Stimulated activated CD4-positive, alpha-beta T cell treated with anti-CD3 and anti-CD28 coated beads, Interleukin-2, amount 100 ng/mL, for 48 hours (primary cell): Measurements from ENCODE around the gene OR8G1.
"Not testable (repeated sequence)": the region's sequence is repeated elsewhere in the genome, so short reads cannot be mapped to it uniquely, and the experiment has no call there.

ENCODE experiments used
- DNase-seq, 2 donors: peaks; one replicate each; pipeline ENCODE4 v3.0.0-alpha.2; 2020

OR8G1 gene, protein sequence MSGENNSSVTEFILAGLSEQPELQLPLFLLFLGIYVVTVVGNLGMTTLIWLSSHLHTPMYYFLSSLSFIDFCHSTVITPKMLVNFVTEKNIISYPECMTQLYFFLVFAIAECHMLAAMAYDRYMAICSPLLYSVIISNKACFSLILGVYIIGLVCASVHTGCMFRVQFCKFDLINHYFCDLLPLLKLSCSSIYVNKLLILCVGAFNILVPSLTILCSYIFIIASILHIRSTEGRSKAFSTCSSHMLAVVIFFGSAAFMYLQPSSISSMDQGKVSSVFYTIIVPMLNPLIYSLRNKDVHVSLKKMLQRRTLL

DNA sequence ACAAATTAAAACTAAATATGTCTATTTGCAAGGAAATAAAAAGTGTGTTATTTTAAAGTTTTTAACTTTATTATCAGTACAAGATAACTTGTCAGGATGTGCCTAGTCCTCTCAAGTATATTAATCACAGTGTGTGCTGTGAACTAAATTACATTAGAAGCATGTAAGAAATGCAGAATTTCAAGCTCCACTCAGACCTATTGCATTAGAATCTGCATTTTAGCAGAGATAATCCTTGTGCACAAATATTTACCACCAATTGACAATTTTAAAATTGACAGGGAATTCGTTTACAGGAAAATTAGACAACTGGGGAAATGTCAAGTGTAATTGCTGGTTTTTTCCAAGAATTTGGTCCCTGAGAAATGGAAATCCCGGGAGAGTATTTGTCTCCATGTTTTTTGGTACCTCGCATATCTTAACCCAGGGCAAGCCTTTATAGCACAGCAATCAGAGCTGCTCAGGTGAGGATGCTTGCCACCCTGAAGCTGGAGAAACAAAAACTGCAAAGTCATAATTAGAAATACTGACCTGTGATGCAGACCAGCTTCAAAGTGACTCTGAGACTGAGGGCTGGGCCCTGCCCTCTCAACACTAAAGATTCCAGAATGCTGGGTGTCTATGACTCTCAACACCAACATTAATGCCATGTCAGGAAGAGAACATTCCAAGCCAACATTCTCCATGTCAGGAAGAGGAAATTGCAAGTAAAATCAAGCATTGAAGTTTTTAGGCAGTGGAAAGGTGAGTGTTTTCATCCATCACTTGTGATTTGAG lies at the start of gene OR8G1:
OR8G1 (plus strand) TSS at position 475 of the 777 bp plus-strand sequence. CDS start 8,581 bp downstream, outside the sequence.
- DNase-seq: no peak

GRCh38 chr11:124193221-124194010 lies 47.5 kb upstream of the OR8G1 start:
- DNase-seq: no peak

- no peak for DNase-seq
These were observed 46.4 kb upstream of the OR8G1 start for GRCh38 chr11:124194293-124195188.

- peak; percentile 42 to 43 for DNase-seq
These were observed 45.6 kb upstream of the OR8G1 start for GRCh38 chr11:124195189-124195734.

- DNase-seq: no peak
These were observed 42.9 kb upstream of the OR8G1 start for GRCh38 chr11:124197999-124198398.

- DNase-seq: no peak
These were observed 42.0 kb upstream of the OR8G1 start for GRCh38 chr11:124198897-124199296.

DNA sequence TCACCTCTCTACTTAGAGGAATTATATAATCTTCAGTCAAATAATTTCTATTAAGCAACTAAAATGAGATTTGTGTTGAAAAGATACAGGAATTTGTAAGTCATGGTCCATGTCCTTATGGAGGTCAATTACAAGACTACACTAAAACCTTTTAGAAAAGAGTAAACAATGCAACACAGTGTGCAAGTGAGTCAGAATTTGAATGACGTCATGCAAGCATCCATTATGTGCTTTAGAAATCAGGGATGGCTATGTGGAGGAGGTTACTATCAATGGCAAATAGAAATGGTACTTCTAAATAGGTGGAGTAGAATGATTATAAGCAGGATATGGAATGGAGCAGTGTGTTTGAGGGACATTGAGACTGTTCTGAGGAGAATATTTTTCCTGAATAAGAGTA lies 41.2 kb upstream of the OR8G1 start:
- DNase-seq: no peak

- no peak for DNase-seq
These were observed 40.2 kb upstream of the OR8G1 start for GRCh38 chr11:124200671-124201070.

DNA sequence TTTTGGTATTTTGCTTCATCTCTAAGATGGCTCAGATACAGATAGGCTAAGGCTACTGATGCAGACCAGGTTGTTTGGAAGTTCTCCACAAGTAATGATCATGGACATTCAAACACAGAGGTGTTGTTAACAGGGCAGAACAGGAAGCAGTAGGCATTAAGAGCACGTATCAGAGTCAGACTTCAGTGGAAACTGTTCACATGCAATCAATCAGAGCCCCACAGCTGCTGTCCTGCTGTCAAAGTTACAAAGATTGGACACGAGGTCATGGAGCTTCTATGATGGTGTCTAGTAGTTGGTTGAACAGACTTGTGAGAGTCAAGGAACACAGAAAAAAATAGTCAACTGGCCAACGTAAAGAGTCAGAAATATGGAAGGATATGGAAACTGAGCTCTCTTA lies 37.9 kb upstream of the OR8G1 start:
- no peak for DNase-seq

- DNase-seq: no peak
These were observed 36.9 kb upstream of the OR8G1 start for GRCh38 chr11:124204008-124204407.

GRCh38 chr11:124207102-124207792 lies 33.6 kb upstream of the OR8G1 start:
- DNase-seq: no peak

- DNase-seq: no peak
These were observed 31.0 kb upstream of the OR8G1 start for GRCh38 chr11:124209824-124210357.

GRCh38 chr11:124210421-124210820 lies 30.5 kb upstream of the OR8G1 start:
- no peak for DNase-seq

GRCh38 chr11:124211321-124211720 lies 29.6 kb upstream of the OR8G1 start:
- DNase-seq: no peak

- DNase-seq: no peak
These were observed 26.9 kb upstream of the OR8G1 start for GRCh38 chr11:124214027-124214426.

DNA sequence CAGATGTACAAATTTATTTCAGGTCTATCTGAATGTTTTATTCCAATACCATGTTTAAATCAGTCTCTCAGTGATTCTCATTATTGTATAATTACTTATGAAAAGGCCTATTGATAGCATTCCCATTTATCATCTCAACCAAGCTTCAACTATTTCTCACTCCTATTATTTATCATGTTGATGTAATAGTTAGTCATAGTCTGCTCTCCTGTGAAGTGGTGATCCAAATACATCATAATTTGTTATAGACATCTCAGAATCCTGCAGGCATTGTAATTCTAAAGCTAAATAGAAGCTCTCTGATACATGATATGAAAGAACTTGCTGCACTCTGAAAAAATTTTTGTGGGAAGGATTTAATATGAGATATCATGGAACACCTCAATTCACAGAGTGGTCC lies 21.8 kb upstream of the OR8G1 start:
- DNase-seq: no peak

DNA sequence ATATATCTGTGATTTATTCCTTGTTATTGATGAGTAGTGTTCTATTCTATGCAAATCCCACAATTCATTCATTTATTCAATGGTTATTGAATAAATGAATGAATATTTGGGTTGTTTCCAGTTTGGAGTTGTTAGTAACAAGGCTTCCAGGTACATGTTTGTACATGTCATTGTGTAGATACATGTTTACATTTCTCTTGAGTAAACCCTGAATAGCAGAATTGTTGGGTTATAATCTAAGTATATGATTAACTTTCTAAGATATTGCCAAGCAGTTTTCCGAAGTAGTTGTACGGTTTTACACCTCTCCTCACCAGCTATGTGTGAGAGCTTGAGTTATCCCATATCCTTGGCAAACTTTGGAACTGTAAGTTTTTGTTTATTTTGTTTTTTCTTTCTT lies 18.5 kb upstream of the OR8G1 start:
- DNase-seq: no peak

- DNase-seq: not testable (repeated sequence)
These were observed 16.1 kb upstream of the OR8G1 start for GRCh38 chr11:124224618-124225423.

DNA sequence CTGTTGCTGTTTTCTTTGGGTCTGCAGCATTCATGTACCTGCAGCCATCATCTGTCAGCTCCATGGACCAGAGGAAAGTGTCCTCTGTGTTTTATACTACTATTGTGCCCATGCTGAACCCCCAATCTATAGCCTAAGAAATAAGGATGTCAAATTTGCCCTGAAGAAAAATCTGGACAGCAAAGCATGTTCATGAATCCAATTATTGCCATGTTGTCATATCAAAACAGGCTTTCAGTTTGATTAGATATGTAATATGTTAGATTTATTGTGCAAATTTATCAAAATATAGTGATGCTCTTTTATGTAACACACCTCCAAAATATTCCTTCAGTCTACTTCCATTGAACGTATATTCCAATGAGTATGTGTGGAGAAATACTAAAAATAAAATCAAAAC lies 15.4 kb upstream of the OR8G1 start:
- no peak for DNase-seq

- no peak for DNase-seq
These were observed 7.5 kb upstream of the OR8G1 start for GRCh38 chr11:124233376-124233775.
